ENCODE data around the gene TRAF7.

- TF ChIP-seq, protein P1, sequence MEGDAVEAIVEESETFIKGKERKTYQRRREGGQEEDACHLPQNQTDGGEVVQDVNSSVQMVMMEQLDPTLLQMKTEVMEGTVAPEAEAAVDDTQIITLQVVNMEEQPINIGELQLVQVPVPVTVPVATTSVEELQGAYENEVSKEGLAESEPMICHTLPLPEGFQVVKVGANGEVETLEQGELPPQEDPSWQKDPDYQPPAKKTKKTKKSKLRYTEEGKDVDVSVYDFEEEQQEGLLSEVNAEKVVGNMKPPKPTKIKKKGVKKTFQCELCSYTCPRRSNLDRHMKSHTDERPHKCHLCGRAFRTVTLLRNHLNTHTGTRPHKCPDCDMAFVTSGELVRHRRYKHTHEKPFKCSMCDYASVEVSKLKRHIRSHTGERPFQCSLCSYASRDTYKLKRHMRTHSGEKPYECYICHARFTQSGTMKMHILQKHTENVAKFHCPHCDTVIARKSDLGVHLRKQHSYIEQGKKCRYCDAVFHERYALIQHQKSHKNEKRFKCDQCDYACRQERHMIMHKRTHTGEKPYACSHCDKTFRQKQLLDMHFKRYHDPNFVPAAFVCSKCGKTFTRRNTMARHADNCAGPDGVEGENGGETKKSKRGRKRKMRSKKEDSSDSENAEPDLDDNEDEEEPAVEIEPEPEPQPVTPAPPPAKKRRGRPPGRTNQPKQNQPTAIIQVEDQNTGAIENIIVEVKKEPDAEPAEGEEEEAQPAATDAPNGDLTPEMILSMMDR (conservative IDR thresholded peaks at IDR 0.05; ENCODE audit: low read length): no peak
- no peak for TF ChIP-seq EZH2phosphoT487 (IDR thresholded peaks at IDR 0.05; ENCODE audit: borderline replicate concordance, low read depth, low read length)
Observed at GRCh38 chr16:2170080-2170479, 14.5 kb downstream of the TRAF7 start.
